Neutrophil (primary cell): Measurements from ENCODE around the gene FPR1.
A peak's percentile ranks its signal among the peaks of the same experiment; 100 is the strongest.

Experiments used
- H3K27ac ChIP-seq: fragments of 200-600 bp; sonication (generic); 2 replicates; pipeline ENCODE4 v1.5.1; 2016; ENCODE audit warnings: mild to moderate bottlenecking, moderate library complexity
- H3K27me3 ChIP-seq: fragments of 200-600 bp; sonication (generic); 2 replicates; pipeline ENCODE4 v1.6.0; 2016; ENCODE audit warnings: mild to moderate bottlenecking
- H3K36me3 ChIP-seq: fragments of 200-600 bp; sonication (generic); 2 replicates; pipeline ENCODE4 v1.5.1; 2017
- H3K4me1 ChIP-seq, 2 experiments: fragments of 200-600 bp in 1 of 2; sonication (generic) in 1 of 2; 1 replicate in 1 of 2; 2 replicates in 1 of 2; pipeline versions ENCODE4 v1.5.1 to v1.6.1; 2013 to 2016; ENCODE audit warnings: low read depth in 1 of 2, low read length in 1 of 2, mild to moderate bottlenecking in 1 of 2, moderate library complexity in 1 of 2; ENCODE audit not compliant: control insufficient read depth in 1 of 2, insufficient read depth in 1 of 2
- H3K4me3 ChIP-seq, 2 experiments: fragments of 200-600 bp in 1 of 2; sonication (generic) in 1 of 2; 1 replicate in 1 of 2; 2 replicates in 1 of 2; pipeline ENCODE4 v1.5.1; 2013 to 2016; ENCODE audit warnings: low read depth in 1 of 2, low read length in 1 of 2, mild to moderate bottlenecking in 1 of 2, moderate library complexity in 1 of 2
- H3K9me3 ChIP-seq: fragments of 200-600 bp; sonication (generic); 2 replicates; pipeline ENCODE4 v1.5.1; 2016
- CTCF ChIP-seq: fragments of 200-600 bp; sonication (generic); IDR thresholded peaks from 2 replicates; pipeline ENCODE4 v1.5.1; 2016; ENCODE audit warnings: antibody characterized with exemption

Gene FPR1

GRCh38 chr19:51754109-51754508 is 2.4 kb upstream of the FPR1 start:
- peak overlapping the region; percentile 88 to 100 for H3K4me3 ChIP-seq
- no peak for TF ChIP-seq CTCF
- peaks cover 55 to 68% of the 10 kb centered on the region in 2 experiments for H3K4me1 ChIP-seq
- peaks cover 17% of the 10 kb centered on the region for H3K36me3 ChIP-seq
- peak overlapping the region; percentile 95 for H3K27ac ChIP-seq
- H3K27me3 ChIP-seq = no peaks in the 10 kb centered on the region
- H3K9me3 ChIP-seq = no peaks in the 10 kb centered on the region

- TF ChIP-seq CTCF = no peak
- peaks cover 69 to 88% of the 10 kb centered on the region in 2 experiments for H3K4me1 ChIP-seq
These were observed 1.1 kb downstream of the FPR1 start for GRCh38 chr19:51750400-51751094.

GRCh38 chr19:51749979-51750378 is 1.7 kb downstream of the FPR1 start:
- Histone ChIP-seq H3K4me3 (peak overlapping the region; percentile 88 to 100), H3K27ac (peak overlapping the region; percentile 95), H3K9me3 (no peaks in the 10 kb centered on the region), H3K4me1 (peaks cover 68 to 88% of the 10 kb centered on the region in 2 experiments), H3K27me3 (no peaks in the 10 kb centered on the region), H3K36me3 (peaks cover 59% of the 10 kb centered on the region)
- no peak for TF ChIP-seq CTCF

More at GRCh38 chr19:51750400-51751094, 1.1 kb downstream of the FPR1 start:
- Histone ChIP-seq H3K4me3 (peak overlapping the region; percentile 88 to 100), H3K9me3 (no peaks in the 10 kb centered on the region), H3K27me3 (no peaks in the 10 kb centered on the region), H3K36me3 (peaks cover 53% of the 10 kb centered on the region), H3K27ac (peak overlapping the region; percentile 95)

GRCh38 chr19:51746731-51747130 is 4.9 kb downstream of the FPR1 start:
- H3K36me3 ChIP-seq = peaks cover 91% of the 10 kb centered on the region

GRCh38 chr19:51743405-51743804 is 8.3 kb downstream of the FPR1 start:
- Histone ChIP-seq H3K4me3 (peak overlapping the region in 1 of 2 experiments; percentile 41), H3K9me3 (no peaks in the 10 kb centered on the region), H3K27ac (peak overlapping the region; percentile 95), H3K4me1 (peaks cover 93 to 100% of the 10 kb centered on the region in 2 experiments), H3K36me3 (peaks cover 70% of the 10 kb centered on the region), H3K27me3 (no peaks in the 10 kb centered on the region)
- no peak for TF ChIP-seq CTCF

More at GRCh38 chr19:51746731-51747130, 4.9 kb downstream of the FPR1 start:
- Histone ChIP-seq H3K9me3 (no peaks in the 10 kb centered on the region), H3K27ac (peak overlapping the region; percentile 95), H3K4me3 (peak overlapping the region; percentile 88 to 100), H3K4me1 (peaks cover 68 to 88% of the 10 kb centered on the region in 2 experiments), H3K27me3 (no peaks in the 10 kb centered on the region)
- no peak for TF ChIP-seq CTCF
